Measurements from ENCODE around the gene SPOCK2. TPM values are rescaled to one million over a fixed set of nuclear protein-coding genes. Genes with fewer than 3 reads are reported as not detected.
"Not testable (repeated sequence)": the region's sequence is repeated elsewhere in the genome, so short reads cannot be mapped to it uniquely, and the experiment has no call there.

Gene SPOCK2
- total RNA-seq, 4 donors from 2014 or later, result 3.4 to 6.7 (median 5.3) TPM

DNA sequence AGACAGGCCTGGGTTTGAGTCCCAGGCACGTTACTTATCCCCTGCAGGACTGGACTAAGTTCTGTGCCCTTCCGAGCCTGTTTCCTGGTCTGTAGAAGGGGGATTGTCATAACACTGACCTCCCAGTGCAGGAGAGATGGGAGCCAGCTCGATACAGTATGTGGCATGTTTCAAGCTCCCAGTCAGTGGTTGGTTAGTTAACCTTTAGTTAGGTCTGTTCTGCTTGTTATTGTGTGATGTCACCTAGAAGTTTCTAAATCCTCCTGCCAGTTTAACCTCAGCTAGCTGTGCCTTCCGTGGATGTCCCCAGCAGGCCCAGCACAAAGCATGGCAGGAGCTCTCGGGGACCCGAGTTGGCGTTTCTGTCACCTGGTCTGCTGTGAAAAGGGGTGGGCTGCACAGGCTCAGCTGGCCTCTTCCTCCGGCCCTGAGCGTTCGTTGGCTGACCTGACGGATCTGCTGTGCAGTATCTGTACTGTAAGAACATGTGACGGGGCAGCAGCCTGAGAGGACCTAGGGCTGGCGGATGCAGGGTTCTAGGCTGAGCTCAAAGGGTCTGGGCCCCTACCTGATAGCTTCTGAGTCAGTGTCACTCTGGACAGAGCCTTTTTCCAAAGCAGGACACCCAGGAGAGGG is 53.0 kb downstream of the SPOCK2 start:
- Histone ChIP-seq H3K9me3 (no peaks in the 10 kb centered on the region), H3K27me3 (no peaks in the 10 kb centered on the region), H3K4me3 (no peak overlapping the region), H3K4me1 (peaks cover 24 to 30% of the 10 kb centered on the region in 2 donors), H3K27ac (peak overlapping the region in 2 of 4 donors; percentile 76 to 80), H3K36me3 (no peaks in the 10 kb centered on the region)
- DNase-seq (no peak), ATAC-seq (no peak)
- in situ Hi-C loops (cut with MboI; ENCODE audit: low sequenced_read_pairs in 4 of 4) (no loop called here), intact Hi-C loops (cut with DNase I; ENCODE audit: low total_unique reads) (no loop called here)
- TF ChIP-seq, protein P1, sequence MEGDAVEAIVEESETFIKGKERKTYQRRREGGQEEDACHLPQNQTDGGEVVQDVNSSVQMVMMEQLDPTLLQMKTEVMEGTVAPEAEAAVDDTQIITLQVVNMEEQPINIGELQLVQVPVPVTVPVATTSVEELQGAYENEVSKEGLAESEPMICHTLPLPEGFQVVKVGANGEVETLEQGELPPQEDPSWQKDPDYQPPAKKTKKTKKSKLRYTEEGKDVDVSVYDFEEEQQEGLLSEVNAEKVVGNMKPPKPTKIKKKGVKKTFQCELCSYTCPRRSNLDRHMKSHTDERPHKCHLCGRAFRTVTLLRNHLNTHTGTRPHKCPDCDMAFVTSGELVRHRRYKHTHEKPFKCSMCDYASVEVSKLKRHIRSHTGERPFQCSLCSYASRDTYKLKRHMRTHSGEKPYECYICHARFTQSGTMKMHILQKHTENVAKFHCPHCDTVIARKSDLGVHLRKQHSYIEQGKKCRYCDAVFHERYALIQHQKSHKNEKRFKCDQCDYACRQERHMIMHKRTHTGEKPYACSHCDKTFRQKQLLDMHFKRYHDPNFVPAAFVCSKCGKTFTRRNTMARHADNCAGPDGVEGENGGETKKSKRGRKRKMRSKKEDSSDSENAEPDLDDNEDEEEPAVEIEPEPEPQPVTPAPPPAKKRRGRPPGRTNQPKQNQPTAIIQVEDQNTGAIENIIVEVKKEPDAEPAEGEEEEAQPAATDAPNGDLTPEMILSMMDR (IDR thresholded peaks at IDR 0.05 in 4 of 5, conservative IDR thresholded peaks at IDR 0.05 in 1 of 5), result no peak
- TF ChIP-seq POLR2A (IDR thresholded peaks at IDR 0.05), result no peak

DNA sequence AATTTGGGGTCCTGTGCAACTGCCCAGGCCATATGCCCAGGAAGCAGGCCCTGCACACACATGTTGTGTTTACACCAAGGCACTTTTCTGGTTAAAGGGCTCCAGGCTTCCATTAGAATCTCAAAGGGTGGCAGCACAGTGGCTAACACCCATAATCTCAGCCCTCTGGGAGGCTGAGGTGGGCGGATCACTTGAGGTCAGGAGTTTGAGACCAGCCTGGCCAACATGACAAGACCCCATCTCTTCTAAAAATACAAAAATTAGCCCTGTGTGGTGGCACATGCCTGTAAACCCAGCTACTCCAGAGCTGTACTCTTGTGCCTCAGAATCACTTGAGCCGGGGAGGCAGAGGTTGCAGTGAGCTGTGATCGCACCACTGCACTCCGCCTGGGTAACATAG is 53.6 kb downstream of the SPOCK2 start:
- no peak for DNase-seq
- H3K36me3 ChIP-seq, result no peaks in the 10 kb centered on the region
- H3K27ac ChIP-seq, result peak overlapping the region; percentile 57 to 80 (median 74)
- in situ Hi-C loops (cut with MboI; ENCODE audit: low sequenced_read_pairs in 4 of 4) (no loop called here), intact Hi-C loops (cut with DNase I; ENCODE audit: low total_unique reads) (no loop called here)
- H3K4me3 ChIP-seq, result no peak overlapping the region
- no peaks in the 10 kb centered on the region for H3K9me3 ChIP-seq
- peaks cover 25 to 36% of the 10 kb centered on the region in 2 donors for H3K4me1 ChIP-seq
- ATAC-seq, result no peak
- H3K27me3 ChIP-seq, result no peaks in the 10 kb centered on the region
- TF ChIP-seq, protein P1 (IDR thresholded peaks at IDR 0.05 in 4 of 5, conservative IDR thresholded peaks at IDR 0.05 in 1 of 5), result no peak
- TF ChIP-seq POLR2A (IDR thresholded peaks at IDR 0.05), result no peak

DNA sequence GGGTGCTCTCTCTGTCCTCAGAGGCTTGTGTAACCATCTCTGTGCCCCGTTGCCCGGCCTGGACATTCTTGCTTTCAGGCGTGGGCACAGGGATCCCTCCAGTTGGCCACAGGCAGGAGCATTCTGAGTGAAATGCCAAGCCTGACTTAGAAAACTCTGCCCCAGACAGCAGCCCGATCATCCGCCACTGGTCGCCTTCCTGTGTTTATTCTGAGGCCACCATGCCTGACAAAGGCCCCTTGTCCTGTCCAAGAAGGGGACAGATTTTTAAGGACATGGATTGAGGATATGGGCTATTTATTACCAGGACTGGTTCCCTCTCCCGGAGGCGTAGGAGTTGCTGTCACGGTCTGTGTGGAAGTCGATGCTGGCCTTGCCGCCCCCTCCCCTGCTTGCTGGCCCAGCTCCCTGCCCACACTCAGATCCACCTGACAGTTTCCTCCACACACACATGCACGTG is 54.3 kb downstream of the SPOCK2 start:
- DNase-seq (no peak), ATAC-seq (peak; percentile 18 to 52)
- no peak overlapping the region for H3K4me3 ChIP-seq
- in situ Hi-C loops (cut with MboI; ENCODE audit: low sequenced_read_pairs in 4 of 4), result no loop called here
- TF ChIP-seq POLR2A (IDR thresholded peaks at IDR 0.05), result no peak
- TF ChIP-seq, protein P1 (IDR thresholded peaks at IDR 0.05 in 4 of 5, conservative IDR thresholded peaks at IDR 0.05 in 1 of 5), result no peak
- no peaks in the 10 kb centered on the region for H3K9me3 ChIP-seq
- no peaks in the 10 kb centered on the region for H3K27me3 ChIP-seq
- H3K4me1 ChIP-seq, result peaks cover 25 to 39% of the 10 kb centered on the region in 2 donors
- H3K27ac ChIP-seq, result peak overlapping the region; percentile 57 to 80 (median 74)
- no peaks in the 10 kb centered on the region for H3K36me3 ChIP-seq
- intact Hi-C loops (cut with DNase I; ENCODE audit: low total_unique reads), result no loop called here

DNA sequence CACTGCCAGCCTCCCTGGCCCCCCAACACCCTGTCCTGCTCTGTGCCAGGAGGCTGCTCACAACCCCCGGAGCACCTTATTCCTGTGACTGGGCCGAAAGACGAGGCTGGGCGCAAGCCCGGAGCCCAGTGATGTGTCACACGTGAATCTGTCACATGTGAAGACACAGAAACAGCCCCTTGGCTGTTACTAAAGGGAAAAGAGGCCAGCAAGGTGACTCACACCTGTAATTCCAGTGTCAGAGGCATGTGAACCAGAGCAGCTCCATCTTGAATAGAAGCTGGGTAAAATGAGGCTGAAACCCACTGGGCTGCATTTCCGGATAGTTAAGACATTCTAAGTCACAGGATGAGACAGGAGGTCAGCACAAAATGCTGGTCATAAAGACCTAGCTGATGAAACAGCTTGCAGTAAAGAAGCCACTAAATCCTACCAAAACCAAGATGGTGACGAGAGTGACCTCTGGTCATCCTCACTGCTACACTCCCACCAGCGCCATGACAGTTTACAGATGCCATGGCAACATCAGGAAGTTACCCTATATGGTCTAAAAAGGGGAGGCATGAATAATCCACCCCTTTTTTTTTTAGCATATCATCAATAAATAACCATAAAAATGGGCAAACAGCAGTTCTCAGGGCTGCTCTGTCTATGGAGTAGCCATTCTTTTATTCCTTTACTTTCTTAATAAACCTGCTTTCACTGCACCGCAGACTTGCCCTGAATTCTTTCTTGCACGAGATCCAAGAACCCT is 55.8 kb downstream of the SPOCK2 start:
- H3K4me3 ChIP-seq; H3K27me3 ChIP-seq; H3K36me3 ChIP-seq; H3K9me3 ChIP-seq; DNase-seq; in situ Hi-C loops (cut with MboI; ENCODE audit: low sequenced_read_pairs in 4 of 4); intact Hi-C loops (cut with DNase I; ENCODE audit: low total_unique reads): not testable (repeated sequence)
- peak in 1 of 2 donors; percentile 26 for ATAC-seq
- H3K27ac ChIP-seq, result peak overlapping the region in 3 of 4 donors; percentile 57 to 76 (median 74)
- peaks cover 25 to 39% of the 10 kb centered on the region in 2 donors for H3K4me1 ChIP-seq

DNA sequence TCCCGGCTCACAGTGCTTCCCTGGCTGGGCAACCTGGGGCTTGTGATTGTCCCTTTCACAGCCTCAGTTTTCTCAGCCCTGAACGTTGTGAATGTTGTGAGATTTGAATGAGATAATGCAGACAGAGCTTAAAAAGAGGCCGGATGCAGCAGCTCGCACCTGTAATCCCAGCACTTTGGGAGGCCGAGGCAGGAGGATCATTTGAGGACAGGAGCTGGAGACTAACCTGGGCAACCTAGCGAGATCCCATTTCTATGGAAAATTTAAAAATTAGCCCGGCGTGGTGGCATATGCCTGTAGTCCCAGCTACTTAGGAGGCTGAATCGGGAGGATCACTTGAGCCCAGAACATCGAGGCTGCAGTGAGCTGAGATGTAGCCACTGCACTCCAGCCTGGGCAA is 56.6 kb downstream of the SPOCK2 start:
- H3K4me1 ChIP-seq, result peaks cover 25 to 39% of the 10 kb centered on the region in 2 donors
- no peak overlapping the region for H3K4me3 ChIP-seq
- TF ChIP-seq, protein P1 (IDR thresholded peaks at IDR 0.05 in 4 of 5, conservative IDR thresholded peaks at IDR 0.05 in 1 of 5), result no peak
- TF ChIP-seq POLR2A (IDR thresholded peaks at IDR 0.05), result no peak
- in situ Hi-C loops (cut with MboI; ENCODE audit: low sequenced_read_pairs in 4 of 4) (no loop called here), intact Hi-C loops (cut with DNase I; ENCODE audit: low total_unique reads) (loop anchor here (2.0 kb wide), 1 partner anchor 57 kb away; no protein-coding TSS in a partner anchor)
- DNase-seq (no peak), ATAC-seq (no peak)
- H3K9me3 ChIP-seq, result no peaks in the 10 kb centered on the region
- H3K27me3 ChIP-seq, result no peaks in the 10 kb centered on the region
- no peaks in the 10 kb centered on the region for H3K36me3 ChIP-seq
- H3K27ac ChIP-seq, result peak overlapping the region; percentile 57 to 76 (median 72)

Data from gastrocnemius medialis (tissue), 4 donors.